ENCODE measurements around the gene TGFBR3.

Gene TGFBR3

GRCh38 chr1:91784616-91785015 is 101.3 kb downstream of the TGFBR3 start:
- DNase-seq: no peak
- peak overlapping the region in 1 of 2 experiments; percentile 75 for H3K18ac ChIP-seq (ENCODE audit: low read depth in 1 of 2, low read length in 2 of 2)
- peak overlapping the region in 1 of 2 experiments; percentile 68 for H2BK12ac ChIP-seq (ENCODE audit: low read length in 2 of 2)
- no peak overlapping the region for H2BK120ac ChIP-seq (ENCODE audit: low read depth, low read length)
- no peak overlapping the region for H3K4me2 ChIP-seq (ENCODE audit: low read length, poor library complexity, severe bottlenecking)
- peaks cover 7% of the 10 kb centered on the region for H3K79me1 ChIP-seq (replicated peaks; ENCODE audit: low read length, poor library complexity, severe bottlenecking)
- H4K91ac ChIP-seq (ENCODE audit: low read length): no peak overlapping the region
- H3K4me1 ChIP-seq (ENCODE audit: control insufficient read depth, insufficient read depth, low read depth, low read length): peaks cover 2% of the 10 kb centered on the region
- H3K9me3 ChIP-seq (ENCODE audit: control insufficient read depth, low read length): no peaks in the 10 kb centered on the region
- no peak overlapping the region for H3K14ac ChIP-seq (ENCODE audit: low read length in 2 of 2)
- no peak overlapping the region for H2AK5ac ChIP-seq (ENCODE audit: low read length, severe bottlenecking)
- WGBS: 98% methylated on average over 4 of the region's 4 CpGs
- no peak overlapping the region for H3K27ac ChIP-seq (ENCODE audit: low read length, poor library complexity, severe bottlenecking)
- H3K4ac ChIP-seq (ENCODE audit: low read depth in 1 of 2, low read length in 2 of 2): no peak overlapping the region
- H3K27me3 ChIP-seq (ENCODE audit: control insufficient read depth in 1 of 2, insufficient read depth in 1 of 2, low read length in 2 of 2): no peaks in the 10 kb centered on the region
- H4K8ac ChIP-seq (ENCODE audit: low read length): no peak overlapping the region
- no peak overlapping the region for H2BK15ac ChIP-seq (ENCODE audit: low read depth, poor library complexity, severe bottlenecking)
- H3K4me3 ChIP-seq (ENCODE audit: insufficient read depth in 1 of 2, low read depth in 1 of 2, low read length in 2 of 2): peak overlapping the region in 1 of 2 experiments; percentile 42
- H3K23ac ChIP-seq (ENCODE audit: low read length in 2 of 2): no peak overlapping the region
- H2AFZ ChIP-seq (ENCODE audit: low read depth, low read length): no peak overlapping the region
- H3K9ac ChIP-seq (ENCODE audit: low read length): peak overlapping the region; percentile 78
- H3K36me3 ChIP-seq (ENCODE audit: control insufficient read depth in 1 of 2, insufficient read depth in 2 of 2, low read depth in 1 of 2, low read length in 2 of 2): peaks cover 4 to 73% of the 10 kb centered on the region in 2 experiments
- no peak overlapping the region for H2BK5ac ChIP-seq (ENCODE audit: low read depth, low read length, poor library complexity, severe bottlenecking)

DNA sequence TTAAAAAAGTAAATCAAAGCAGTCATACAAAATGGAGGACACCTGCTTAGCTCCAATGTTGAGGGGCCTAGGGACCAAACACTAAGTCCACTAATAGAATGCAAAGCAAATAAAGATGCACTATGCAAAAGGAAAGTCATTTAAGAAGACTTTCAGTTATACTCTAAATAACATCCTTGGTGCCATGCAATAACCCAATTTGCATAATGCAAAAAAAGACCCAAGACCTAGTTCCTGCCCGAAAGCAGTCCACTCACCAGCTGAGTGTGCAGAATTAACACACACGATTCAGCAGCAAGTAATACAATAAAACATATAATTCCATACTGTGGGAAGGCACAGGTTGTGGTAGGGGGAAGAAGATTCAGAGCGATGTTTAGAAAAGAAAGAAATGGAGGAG is 101.8 kb downstream of the TGFBR3 start:
- Histone ChIP-seq H3K4me1 (ENCODE audit: control insufficient read depth, insufficient read depth, low read depth, low read length) (peaks cover 2% of the 10 kb centered on the region), H3K4me3 (ENCODE audit: insufficient read depth in 1 of 2, low read depth in 1 of 2, low read length in 2 of 2) (peak overlapping the region in 1 of 2 experiments; percentile 42), H3K27me3 (ENCODE audit: control insufficient read depth in 1 of 2, insufficient read depth in 1 of 2, low read length in 2 of 2) (no peaks in the 10 kb centered on the region), H3K9ac (ENCODE audit: low read length) (peak overlapping the region; percentile 78), H3K27ac (ENCODE audit: low read length, poor library complexity, severe bottlenecking) (no peak overlapping the region), H3K36me3 (ENCODE audit: control insufficient read depth in 1 of 2, insufficient read depth in 2 of 2, low read depth in 1 of 2, low read length in 2 of 2) (peaks cover 4 to 73% of the 10 kb centered on the region in 2 experiments), H3K4ac (ENCODE audit: low read depth in 1 of 2, low read length in 2 of 2) (no peak overlapping the region), H2AFZ (ENCODE audit: low read depth, low read length) (no peak overlapping the region), H4K91ac (ENCODE audit: low read length) (no peak overlapping the region), H3K79me1 (replicated peaks; ENCODE audit: low read length, poor library complexity, severe bottlenecking) (peaks cover 7% of the 10 kb centered on the region), H3K9me3 (ENCODE audit: control insufficient read depth, low read length) (no peaks in the 10 kb centered on the region), H3K4me2 (ENCODE audit: low read length, poor library complexity, severe bottlenecking) (no peak overlapping the region), H2BK15ac (ENCODE audit: low read depth, poor library complexity, severe bottlenecking) (no peak overlapping the region), H2BK12ac (ENCODE audit: low read length in 2 of 2) (peak overlapping the region in 1 of 2 experiments; percentile 68), H3K14ac (ENCODE audit: low read length in 2 of 2) (no peak overlapping the region), H2BK5ac (ENCODE audit: low read depth, low read length, poor library complexity, severe bottlenecking) (no peak overlapping the region), H3K23ac (ENCODE audit: low read length in 2 of 2) (no peak overlapping the region), H3K18ac (ENCODE audit: low read depth in 1 of 2, low read length in 2 of 2) (peak overlapping the region in 1 of 2 experiments; percentile 75), H2BK120ac (ENCODE audit: low read depth, low read length) (no peak overlapping the region), H4K8ac (ENCODE audit: low read length) (no peak overlapping the region), H2AK5ac (ENCODE audit: low read length, severe bottlenecking) (no peak overlapping the region)
- WGBS: 100% methylated on average over 2 of the region's 3 CpGs
- no peak for DNase-seq

- H3K4me2 ChIP-seq (ENCODE audit: low read length, poor library complexity, severe bottlenecking): no peak overlapping the region
- no peaks in the 10 kb centered on the region for H3K27me3 ChIP-seq (ENCODE audit: control insufficient read depth in 1 of 2, insufficient read depth in 1 of 2, low read length in 2 of 2)
- peak overlapping the region; percentile 64 to 86 for H3K18ac ChIP-seq (ENCODE audit: low read depth in 1 of 2, low read length in 2 of 2)
- H2BK5ac ChIP-seq (ENCODE audit: low read depth, low read length, poor library complexity, severe bottlenecking): no peak overlapping the region
- peak overlapping the region; percentile 85 for H4K91ac ChIP-seq (ENCODE audit: low read length)
- peaks cover 4 to 73% of the 10 kb centered on the region in 2 experiments for H3K36me3 ChIP-seq (ENCODE audit: control insufficient read depth in 1 of 2, insufficient read depth in 2 of 2, low read depth in 1 of 2, low read length in 2 of 2)
- H2BK15ac ChIP-seq (ENCODE audit: low read depth, poor library complexity, severe bottlenecking): no peak overlapping the region
- H3K4me3 ChIP-seq (ENCODE audit: insufficient read depth in 1 of 2, low read depth in 1 of 2, low read length in 2 of 2): no peak overlapping the region
- H3K9ac ChIP-seq (ENCODE audit: low read length): peak overlapping the region; percentile 78
- H2AFZ ChIP-seq (ENCODE audit: low read depth, low read length): no peak overlapping the region
- no peak overlapping the region for H3K14ac ChIP-seq (ENCODE audit: low read length in 2 of 2)
- H3K9me3 ChIP-seq (ENCODE audit: control insufficient read depth, low read length): no peaks in the 10 kb centered on the region
- H2BK12ac ChIP-seq (ENCODE audit: low read length in 2 of 2): peak overlapping the region in 1 of 2 experiments; percentile 96
- no peak overlapping the region for H3K27ac ChIP-seq (ENCODE audit: low read length, poor library complexity, severe bottlenecking)
- peaks cover 7% of the 10 kb centered on the region for H3K79me1 ChIP-seq (replicated peaks; ENCODE audit: low read length, poor library complexity, severe bottlenecking)
- DNase-seq: peak; percentile 75
- peak overlapping the region; percentile 67 for H4K8ac ChIP-seq (ENCODE audit: low read length)
- WGBS: 37% methylated on average over 5 of the region's 7 CpGs
- H2BK120ac ChIP-seq (ENCODE audit: low read depth, low read length): no peak overlapping the region
- no peak overlapping the region for H2AK5ac ChIP-seq (ENCODE audit: low read length, severe bottlenecking)
- H3K4me1 ChIP-seq (ENCODE audit: control insufficient read depth, insufficient read depth, low read depth, low read length): peaks cover 2% of the 10 kb centered on the region
- H3K23ac ChIP-seq (ENCODE audit: low read length in 2 of 2): no peak overlapping the region
- peak overlapping the region in 1 of 2 experiments; percentile 29 for H3K4ac ChIP-seq (ENCODE audit: low read depth in 1 of 2, low read length in 2 of 2)
Observed at GRCh38 chr1:91783423-91784170, 102.4 kb downstream of the TGFBR3 start.

DNA sequence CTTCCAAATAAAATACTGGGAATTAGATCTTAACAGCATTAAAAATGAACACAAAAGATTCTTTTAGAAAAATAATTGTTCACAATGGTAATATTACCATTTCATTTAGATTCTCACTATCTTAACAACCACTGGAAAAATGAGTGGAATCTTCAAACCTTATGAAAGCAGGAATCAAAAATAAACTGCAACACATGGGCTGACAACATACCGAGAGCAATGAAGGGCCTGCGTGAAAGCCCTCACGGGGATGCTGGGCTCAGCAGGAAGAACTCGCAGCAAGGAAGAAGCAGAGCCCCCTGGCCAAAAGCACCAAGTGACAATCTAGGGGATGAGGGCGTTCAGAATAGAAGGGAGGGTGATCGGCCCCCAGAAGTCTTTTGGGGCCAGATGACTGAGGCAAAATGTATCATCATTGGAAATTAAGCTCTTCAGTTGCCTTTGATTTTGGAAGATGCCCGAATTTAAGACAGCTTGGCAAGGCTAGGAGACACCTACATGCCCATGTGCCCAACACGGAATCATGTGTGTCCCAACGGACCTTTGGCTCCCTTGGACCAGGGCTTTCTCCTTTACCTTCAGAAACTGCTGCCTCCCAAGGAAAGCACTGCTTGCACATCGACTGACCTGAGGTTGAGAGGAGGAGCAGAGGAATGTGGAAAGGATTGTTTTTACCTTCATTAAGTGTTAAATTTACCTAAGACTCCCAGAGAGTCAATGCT is 103.9 kb downstream of the TGFBR3 start:
- Histone ChIP-seq H3K9ac (ENCODE audit: low read length) (peak overlapping the region; percentile 78), H3K27me3 (ENCODE audit: control insufficient read depth in 1 of 2, insufficient read depth in 1 of 2, low read length in 2 of 2) (no peaks in the 10 kb centered on the region), H3K9me3 (ENCODE audit: control insufficient read depth, low read length) (no peaks in the 10 kb centered on the region), H2AK5ac (ENCODE audit: low read length, severe bottlenecking) (no peak overlapping the region), H4K8ac (ENCODE audit: low read length) (no peak overlapping the region), H3K23ac (ENCODE audit: low read length in 2 of 2) (no peak overlapping the region), H2BK120ac (ENCODE audit: low read depth, low read length) (no peak overlapping the region), H4K91ac (ENCODE audit: low read length) (peak overlapping the region; percentile 5), H3K14ac (ENCODE audit: low read length in 2 of 2) (no peak overlapping the region), H3K36me3 (ENCODE audit: control insufficient read depth in 1 of 2, insufficient read depth in 2 of 2, low read depth in 1 of 2, low read length in 2 of 2) (peaks cover 4 to 72% of the 10 kb centered on the region in 2 experiments), H3K27ac (ENCODE audit: low read length, poor library complexity, severe bottlenecking) (no peak overlapping the region), H2AFZ (ENCODE audit: low read depth, low read length) (no peak overlapping the region), H2BK12ac (ENCODE audit: low read length in 2 of 2) (peak overlapping the region; percentile 4 to 98), H3K18ac (ENCODE audit: low read depth in 1 of 2, low read length in 2 of 2) (peak overlapping the region; percentile 6 to 92), H3K79me1 (replicated peaks; ENCODE audit: low read length, poor library complexity, severe bottlenecking) (peaks cover 6% of the 10 kb centered on the region), H3K4me1 (ENCODE audit: control insufficient read depth, insufficient read depth, low read depth, low read length) (peaks cover 2% of the 10 kb centered on the region), H3K4me3 (ENCODE audit: insufficient read depth in 1 of 2, low read depth in 1 of 2, low read length in 2 of 2) (peak overlapping the region in 1 of 2 experiments; percentile 1), H2BK5ac (ENCODE audit: low read depth, low read length, poor library complexity, severe bottlenecking) (no peak overlapping the region), H3K4ac (ENCODE audit: low read depth in 1 of 2, low read length in 2 of 2) (peak overlapping the region in 1 of 2 experiments; percentile 84), H2BK15ac (ENCODE audit: low read depth, poor library complexity, severe bottlenecking) (no peak overlapping the region), H3K4me2 (ENCODE audit: low read length, poor library complexity, severe bottlenecking) (no peak overlapping the region)
- 78% methylated on average over 9 of the region's 10 CpGs for WGBS
- DNase-seq: no peak

Measured in mesenchymal stem cell (in vitro differentiated cells and primary cell).